Body of pancreas (tissue), 4 donors: Measurements from ENCODE around the gene ANKRD11. TPM values are rescaled to one million over a fixed set of nuclear protein-coding genes. Genes with fewer than 3 reads are reported as not detected.
"Not testable (repeated sequence)": the region's sequence is repeated elsewhere in the genome, so short reads cannot be mapped to it uniquely, and the experiment has no call there.

ENCODE experiments used
- ATAC-seq: fragments of 150-250 bp; one replicate; pipeline ENCODE4 v1.9.1; 2016
- DNase-seq, 4 donors: peaks; one replicate each; pipeline ENCODE4 v3.0.0-alpha.2; 2019
- H3K27ac ChIP-seq, 4 donors: fragments of 200-600 bp; sonication (generic); 1 replicate in 3 of 4; 2 replicates in 1 of 4; pipeline versions ENCODE4 v1.5.1 to v1.6.1; 2016 to 2019; ENCODE audit warnings: mild to moderate bottlenecking in 1 of 4, mixed read lengths in 1 of 4, moderate library complexity in 1 of 4
- H3K27me3 ChIP-seq, 2 donors: fragments of 200-600 bp; sonication (generic); one replicate each; pipeline ENCODE4 v1.6.0; 2016; ENCODE audit warnings: mild to moderate bottlenecking in 1 of 2
- H3K36me3 ChIP-seq, 2 donors: fragments of 200-600 bp; sonication (generic); replicated peaks in 1 of 2; 2 replicates each; pipeline ENCODE4 v1.5.1; 2016; ENCODE audit warnings: low read depth in 2 of 2; ENCODE audit not compliant: insufficient read depth in 1 of 2
- H3K4me1 ChIP-seq: fragments of 200-600 bp; sonication (generic); one replicate; pipeline ENCODE4 v1.6.0; 2016
- H3K4me3 ChIP-seq, 2 donors: fragments of 200-600 bp; sonication (generic); 1 replicate in 1 of 2; 2 replicates in 1 of 2; pipeline ENCODE4 v1.5.1; 2016 to 2019
- H3K9me3 ChIP-seq, 3 donors: fragments of 200-600 bp; sonication (generic); 1 replicate in 2 of 3; 2 replicates in 1 of 3; pipeline ENCODE4 v1.5.1; 2016
- POLR2A ChIP-seq, 3 donors: fragments of 450-650 bp; IDR thresholded peaks; one replicate each; pipeline ENCODE4 v1.6.1; 2016; ENCODE audit warnings: antibody characterized with exemption in 3 of 3, mild to moderate bottlenecking in 2 of 3
- WGBS, 2 donors: methylation state at CpG; one replicate each; pipeline ENCODE4 v1.1.5; 2017; 5-methylcytosine and 5-hydroxymethylcytosine counted together
- intact Hi-C: fragments of 100-400 bp; cut with DNase I; formaldehyde crosslinking; loops from one replicate; pipeline ENCODE4 v1.15.1; 2023
- total RNA-seq, 2 donors: library from RNA; depleted of rRNA; stranded (reverse); fragments of >200 nt; gene quantifications; one replicate each; pipeline ENCODE4 v1.1.0, GENCODE V29; 2016
- TF ChIP-seq, protein P1 (sequence below), 7 experiments: fragments of 450-650 bp in 4 of 7; fragments of 200-600 bp in 3 of 7; sonication (generic) in 3 of 7; IDR thresholded peaks; one replicate each; pipeline ENCODE4 v1.5.1; 2016 to 2019; ENCODE audit warnings: antibody characterized with exemption in 7 of 7

ANKRD11 gene
- total RNA-seq, 2 donors from 2014 or later, result 52.1 to 97.9 TPM

DNA sequence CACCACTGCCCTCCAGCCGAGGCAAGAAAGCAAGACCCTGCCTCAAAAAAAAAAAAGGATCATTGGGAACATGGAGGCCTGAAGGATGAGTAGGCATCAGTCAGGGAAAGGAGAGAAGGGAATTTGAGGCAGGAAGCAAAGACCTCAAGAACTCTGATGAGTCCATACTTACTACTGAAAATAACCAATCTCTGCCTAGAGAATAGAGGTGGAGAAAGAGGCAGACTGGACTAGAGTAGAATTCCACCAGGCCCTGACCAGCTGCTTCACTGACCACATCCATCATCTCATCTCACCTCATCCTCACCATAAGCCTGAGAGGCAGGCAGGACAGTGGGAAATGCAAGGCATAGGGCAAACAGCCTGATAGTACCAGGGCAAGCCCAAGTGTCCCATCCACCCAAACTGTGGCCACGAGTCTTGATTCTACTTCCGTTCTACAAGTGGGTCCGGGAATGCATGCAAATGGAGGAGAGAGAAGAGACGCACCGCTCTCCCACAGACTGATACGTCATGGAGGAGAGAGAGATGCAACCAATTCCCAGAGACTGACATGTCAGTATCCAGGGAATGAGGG is 17.1 kb downstream of the ANKRD11 start:
- Histone ChIP-seq H3K36me3 (no peaks in the 10 kb centered on the region), H3K27ac (no peak overlapping the region), H3K4me3 (no peak overlapping the region), H3K27me3 (no peaks in the 10 kb centered on the region), H3K9me3 (no peaks in the 10 kb centered on the region), H3K4me1 (peaks cover 73% of the 10 kb centered on the region)
- 87 to 88% methylated on average over 6 to 7 of the region's 7 CpGs for WGBS, 2 donors
- TF ChIP-seq, protein P1, sequence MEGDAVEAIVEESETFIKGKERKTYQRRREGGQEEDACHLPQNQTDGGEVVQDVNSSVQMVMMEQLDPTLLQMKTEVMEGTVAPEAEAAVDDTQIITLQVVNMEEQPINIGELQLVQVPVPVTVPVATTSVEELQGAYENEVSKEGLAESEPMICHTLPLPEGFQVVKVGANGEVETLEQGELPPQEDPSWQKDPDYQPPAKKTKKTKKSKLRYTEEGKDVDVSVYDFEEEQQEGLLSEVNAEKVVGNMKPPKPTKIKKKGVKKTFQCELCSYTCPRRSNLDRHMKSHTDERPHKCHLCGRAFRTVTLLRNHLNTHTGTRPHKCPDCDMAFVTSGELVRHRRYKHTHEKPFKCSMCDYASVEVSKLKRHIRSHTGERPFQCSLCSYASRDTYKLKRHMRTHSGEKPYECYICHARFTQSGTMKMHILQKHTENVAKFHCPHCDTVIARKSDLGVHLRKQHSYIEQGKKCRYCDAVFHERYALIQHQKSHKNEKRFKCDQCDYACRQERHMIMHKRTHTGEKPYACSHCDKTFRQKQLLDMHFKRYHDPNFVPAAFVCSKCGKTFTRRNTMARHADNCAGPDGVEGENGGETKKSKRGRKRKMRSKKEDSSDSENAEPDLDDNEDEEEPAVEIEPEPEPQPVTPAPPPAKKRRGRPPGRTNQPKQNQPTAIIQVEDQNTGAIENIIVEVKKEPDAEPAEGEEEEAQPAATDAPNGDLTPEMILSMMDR (IDR thresholded peaks at IDR 0.05), result no peak
- TF ChIP-seq POLR2A (IDR thresholded peaks at IDR 0.05), result no peak
- DNase-seq (no peak), ATAC-seq (no peak)
- intact Hi-C loops, result no loop called here

DNA sequence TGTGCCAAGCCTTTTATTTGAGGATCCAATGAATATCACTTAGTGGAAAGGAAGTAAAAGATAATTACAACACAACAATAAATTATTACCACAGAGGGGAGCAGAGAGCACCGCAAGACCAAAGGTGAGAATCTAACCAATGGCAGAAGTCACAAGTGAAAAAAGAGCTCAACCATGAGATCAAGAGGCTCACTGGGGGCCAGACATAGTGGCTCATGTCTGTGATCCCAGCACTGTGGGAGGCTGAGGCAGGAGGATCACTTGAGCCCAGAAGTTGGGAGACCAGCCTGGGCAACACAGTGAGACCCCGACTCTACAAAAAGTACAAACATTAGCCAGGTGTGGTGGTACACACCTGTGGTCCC is 17.7 kb downstream of the ANKRD11 start:
- no peak for ATAC-seq
- Histone ChIP-seq H3K9me3 (no peaks in the 10 kb centered on the region), H3K27ac (no peak overlapping the region), H3K36me3 (no peaks in the 10 kb centered on the region), H3K4me1 (peaks cover 76% of the 10 kb centered on the region), H3K4me3 (no peak overlapping the region), H3K27me3 (no peaks in the 10 kb centered on the region)
- intact Hi-C loops, result no loop called here
- 52 to 61% methylated on average over 2 of the region's 2 CpGs for WGBS, 2 donors
- no peak for DNase-seq
- TF ChIP-seq POLR2A (IDR thresholded peaks at IDR 0.05), result no peak
- TF ChIP-seq, protein P1 (IDR thresholded peaks at IDR 0.05), result no peak

DNA sequence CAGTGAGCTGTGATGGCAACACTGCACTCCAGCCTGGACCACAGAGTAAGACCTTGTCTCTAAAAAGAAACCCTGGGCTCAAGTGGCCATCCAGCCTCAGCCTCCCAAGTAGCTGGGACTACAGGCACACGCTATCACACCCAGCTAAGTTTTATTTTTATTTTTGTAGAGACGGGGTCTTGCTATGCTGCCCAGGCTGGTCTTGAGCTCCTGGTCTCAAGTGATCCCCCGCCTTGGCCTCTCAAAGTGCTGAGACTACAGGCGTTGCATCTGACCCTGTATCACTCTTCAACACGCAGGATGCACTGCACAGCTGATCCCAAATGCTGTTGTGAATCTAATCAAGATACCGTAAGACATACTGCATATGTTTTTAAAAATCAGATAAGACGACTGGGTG is 23.0 kb downstream of the ANKRD11 start:
- Histone ChIP-seq H3K9me3 (no peaks in the 10 kb centered on the region), H3K4me3 (no peak overlapping the region), H3K27me3 (no peaks in the 10 kb centered on the region), H3K36me3 (no peaks in the 10 kb centered on the region), H3K4me1 (peaks cover 38% of the 10 kb centered on the region), H3K27ac (no peak overlapping the region)
- DNase-seq, result no peak
- no peak for ATAC-seq
- TF ChIP-seq, protein P1 (IDR thresholded peaks at IDR 0.05), result no peak
- no peak for TF ChIP-seq POLR2A (IDR thresholded peaks at IDR 0.05)
- WGBS, 2 donors, result 89 to 92% methylated on average over 7 of the region's 7 CpGs
- intact Hi-C loops, result no loop called here

DNA sequence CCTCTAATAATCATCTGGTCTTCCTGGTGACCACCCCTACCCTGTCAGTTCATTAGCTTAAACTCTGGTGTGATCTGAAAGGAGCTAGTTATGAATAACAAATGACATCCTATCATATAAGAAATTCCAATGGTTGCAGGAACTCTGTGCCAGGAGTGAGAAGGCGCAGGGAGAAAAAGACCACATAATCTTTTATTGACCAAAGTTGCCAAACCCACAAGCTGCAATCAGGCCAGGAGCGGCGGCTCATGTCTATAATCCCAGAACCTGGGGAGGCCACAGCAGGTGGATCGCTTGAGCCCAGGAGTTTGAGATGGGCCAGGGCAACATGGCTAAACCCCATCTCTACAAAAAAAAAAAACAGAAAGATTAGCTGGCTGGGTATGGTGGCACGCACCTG is 23.4 kb downstream of the ANKRD11 start:
- Histone ChIP-seq H3K36me3 (no peaks in the 10 kb centered on the region), H3K27ac (no peak overlapping the region), H3K9me3 (no peaks in the 10 kb centered on the region), H3K4me3 (no peak overlapping the region), H3K4me1 (peaks cover 34% of the 10 kb centered on the region), H3K27me3 (no peaks in the 10 kb centered on the region)
- no peak for DNase-seq
- no peak for ATAC-seq
- 75 to 83% methylated on average over 5 of the region's 5 CpGs for WGBS, 2 donors
- intact Hi-C loops, result no loop called here
- TF ChIP-seq POLR2A (IDR thresholded peaks at IDR 0.05), result no peak
- TF ChIP-seq, protein P1 (IDR thresholded peaks at IDR 0.05), result no peak

DNA sequence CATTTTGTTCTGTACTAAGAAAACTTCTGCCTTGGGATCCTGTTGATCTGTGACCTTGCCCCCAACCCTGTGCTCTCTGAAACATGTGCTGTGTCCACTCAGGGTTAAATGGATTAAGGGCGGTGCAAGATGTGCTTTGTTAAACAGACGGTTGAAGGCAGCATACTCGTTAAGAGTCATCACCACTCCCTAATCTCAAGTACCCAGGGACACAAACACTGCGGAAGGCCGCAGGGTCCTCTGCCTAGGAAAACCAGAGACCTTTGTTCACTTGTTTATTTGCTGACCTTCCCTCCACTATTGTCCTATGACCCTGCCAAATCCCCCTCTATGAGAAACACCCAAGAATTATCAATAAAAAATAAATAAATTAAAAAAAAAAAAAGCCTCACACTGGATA is 27.0 kb downstream of the ANKRD11 start:
- H3K4me1 ChIP-seq, result peaks cover 17% of the 10 kb centered on the region
- intact Hi-C loops, DNase-seq, H3K27me3 ChIP-seq, H3K36me3 ChIP-seq, ATAC-seq, H3K9me3 ChIP-seq, H3K27ac ChIP-seq, H3K4me3 ChIP-seq: not testable (repeated sequence)
- 37 to 61% methylated on average over 5 of the region's 5 CpGs for WGBS, 2 donors

DNA sequence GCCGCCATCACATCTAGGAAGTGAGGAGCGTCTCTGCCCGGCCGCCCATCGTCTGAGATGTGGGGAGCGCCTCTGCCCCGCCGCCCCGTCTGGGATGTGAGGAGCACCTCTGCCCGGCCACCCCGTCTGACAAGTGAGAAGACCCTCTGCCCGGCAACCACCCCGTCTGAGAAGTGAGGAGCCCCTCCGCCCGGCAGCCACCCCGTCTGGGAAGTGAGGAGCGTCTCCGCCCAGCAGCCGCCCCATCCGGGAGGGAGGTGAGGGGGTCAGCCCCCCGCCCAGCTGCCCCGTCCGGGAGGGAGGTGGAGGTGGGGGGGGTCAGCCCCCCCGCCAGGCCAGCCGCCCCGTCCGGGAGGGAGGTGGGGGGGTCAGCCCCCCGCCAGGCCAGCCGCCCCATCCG is 27.7 kb downstream of the ANKRD11 start:
- intact Hi-C loops, H3K27ac ChIP-seq, ATAC-seq, DNase-seq, H3K27me3 ChIP-seq, H3K36me3 ChIP-seq, H3K4me3 ChIP-seq, H3K9me3 ChIP-seq: not testable (repeated sequence)
- H3K4me1 ChIP-seq, result peaks cover 11% of the 10 kb centered on the region
- WGBS, 2 donors, result 93 to 100% methylated on average over 3 to 16 of the region's 30 CpGs

DNA sequence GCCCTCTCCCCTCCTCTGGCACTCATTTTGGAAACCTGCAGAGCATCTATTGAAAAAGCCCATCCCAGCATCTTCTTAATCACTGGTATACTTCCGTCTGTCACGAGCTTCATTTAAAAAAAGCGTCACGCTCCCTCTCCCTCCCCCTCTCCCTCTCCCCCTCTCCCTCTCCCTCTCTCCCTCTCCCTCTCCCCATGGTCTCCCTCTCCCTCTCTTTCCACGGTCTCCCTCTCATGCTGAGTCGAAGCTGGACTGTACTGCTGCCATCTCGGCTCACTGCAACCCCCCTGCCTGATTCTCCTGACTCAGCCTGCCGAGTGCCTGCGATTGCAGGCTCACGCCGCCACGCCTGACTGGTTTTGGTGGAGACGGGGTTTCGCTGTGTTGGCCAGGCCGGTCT is 28.5 kb downstream of the ANKRD11 start:
- H3K36me3 ChIP-seq, DNase-seq, intact Hi-C loops, H3K27me3 ChIP-seq, H3K4me3 ChIP-seq, H3K9me3 ChIP-seq, ATAC-seq, H3K4me1 ChIP-seq, H3K27ac ChIP-seq: not testable (repeated sequence)
- 96 to 97% methylated on average over 14 to 15 of the region's 15 CpGs for WGBS, 2 donors
